H1 (cell line): Measurements from ENCODE around the gene ASXL3. TPM values are rescaled to one million over a fixed set of nuclear protein-coding genes. Genes with fewer than 3 reads are reported as not detected.

Source experiments
- CBX5 ChIP-seq: fragments of 300-800, 300-1000 bp; sonication (generic); IDR thresholded peaks from 2 replicates; pipeline ENCODE4 v1.7.1; 2016; ENCODE audit warnings: antibody characterized with exemption, low read length, low read depth
- CREB1 ChIP-seq: IDR thresholded peaks from 2 replicates; pipeline ENCODE4 v1.6.1; 2012; ENCODE audit warnings: inconsistent platforms
- HDAC2 ChIP-seq, 2 experiments: fragments of 300-600 bp in 1 of 2; sonication (generic) in 1 of 2; IDR thresholded peaks; 2 replicates each; pipeline ENCODE4 v1.6.1; 2011 to 2012; ENCODE audit warnings: low read depth in 2 of 2, low read length in 2 of 2, mild to moderate bottlenecking in 2 of 2, moderate library complexity in 2 of 2, borderline replicate concordance in 1 of 2, inconsistent platforms in 1 of 2
- SIN3A ChIP-seq, 2 experiments: IDR thresholded peaks in 1 of 2; conservative IDR thresholded peaks in 1 of 2; 2 replicates each; pipeline ENCODE4 v1.6.1; 2011 to 2012; ENCODE audit warnings: low read length in 2 of 2, improper control_type of control experiment in 1 of 2, low read depth in 1 of 2, mild to moderate bottlenecking in 1 of 2
- SIRT6 ChIP-seq: IDR thresholded peaks from one replicate; pipeline ENCODE4 v1.7.1; 2012; ENCODE audit warnings: low read length, inconsistent platforms
- polyA plus RNA-seq, 7 experiments: library from polyadenylated mRNA; depleted of rRNA in 3 of 7; stranded (reverse) in 5 of 7; unstranded in 2 of 7; fragments of >200 nt in 5 of 7; fragments of 200-250 nt in 2 of 7; gene quantifications; 1 replicate in 5 of 7; 2 replicates in 1 of 7; 4 replicates in 1 of 7; pipeline versions ENCODE4 v1.2.1 to v1.2.3, GENCODE V29; 2011 to 2013; ENCODE audit warnings: missing spikeins in 2 of 7, mixed read lengths in 2 of 7
- total RNA-seq: library from RNA; stranded (reverse); fragmentation: NEBNext Ultra II Directional; extraction: Animal tissue kit (Norgen Biotek cat#: 25700); gene quantifications from 2 replicates; pipeline ENCODE4 v1.2.1, GENCODE V29; 2021

The ASXL3 gene
- total and polyA plus RNA-seq, 2 of the 8 experiments (the other 6 are each of a cell fraction or from before 2014, with no cell fraction given), result 0.08 to 1.3 TPM

GRCh38 chr18:33700513-33700976 lies 122.5 kb downstream of the ASXL3 start (continued):
- TF ChIP-seq SIN3A (conservative IDR thresholded peaks at IDR 0.05 in 1 of 2, IDR thresholded peaks at IDR 0.05 in 1 of 2; ENCODE audit: low read depth in 1 of 2, low read length in 2 of 2) (no peak), CREB1 (no peak), SIRT6 (no peak), HDAC2 (IDR thresholded peaks at IDR 0.05; ENCODE audit: borderline replicate concordance in 1 of 2, low read depth in 2 of 2, low read length in 2 of 2) (no peak), CBX5 (no peak)
- TF ChIP-seq, all 59 proteins: peak for 0
